Adrenal gland (tissue), 5 donors: ENCODE results near the gene ZDHHC19.

Experiments
- CTCF ChIP-seq, 6 experiments: fragments of 450-650 bp in 4 of 6; fragments of 200-600 bp in 2 of 6; sonication (generic) in 1 of 6; IDR thresholded peaks; 1 replicate in 5 of 6; 2 replicates in 1 of 6; pipeline versions ENCODE4 v1.5.1 to v1.8.0; 2016 to 2021; ENCODE audit warnings: antibody characterized with exemption in 6 of 6, mild to moderate bottlenecking in 2 of 6, moderate library complexity in 1 of 6
- POLR2A ChIP-seq, 2 donors: fragments of 450-650 bp; IDR thresholded peaks; one replicate each; pipeline ENCODE4 v1.6.1; 2017; ENCODE audit warnings: antibody characterized with exemption in 2 of 2, mild to moderate bottlenecking in 2 of 2, moderate library complexity in 1 of 2
- donor health status: DM: no; HTN: no; CAD: no.

GRCh38 chr3:196217307-196218154 lies 6.3 kb upstream of the ZDHHC19 start:
- TF ChIP-seq CTCF (IDR thresholded peaks at IDR 0.05) (no peak), POLR2A (IDR thresholded peaks at IDR 0.05) (no peak)
